ENCODE data around the gene FGD2. TPM values are rescaled to one million over a fixed set of nuclear protein-coding genes. Genes with fewer than 3 reads are reported as not detected.

FGD2 gene
- total and polyA plus RNA-seq, 9 of the 15 experiments (the other 6 are each of a cell fraction or from before 2014, with no cell fraction given): 0.09 TPM; not detected in 8

- TF ChIP-seq MGA (IDR thresholded peaks at IDR 0.05): peak; percentile 94
- TF ChIP-seq GATA2 (CRISPR knock-in tag; IDR thresholded peaks at IDR 0.05): no peak
- TF ChIP-seq GTF2F1 (IDR thresholded peaks at IDR 0.05; ENCODE audit: low read depth, low read length): no peak
- peak; percentile 94 for TF ChIP-seq STAT6 (CRISPR knock-in tag; IDR thresholded peaks at IDR 0.05)
- no peak for TF ChIP-seq KHSRP (IDR thresholded peaks at IDR 0.05)
- 0 out of 2 replicates have a peak, but pooled peaks have one; percentile 35 for TF ChIP-seq ZNF780A (CRISPR knock-in tag; IDR thresholded peaks at IDR 0.05)
- no peak for TF ChIP-seq ZNF3 (CRISPR knock-in tag; IDR thresholded peaks at IDR 0.05)
- TF ChIP-seq CXXC5 (CRISPR knock-in tag; IDR thresholded peaks at IDR 0.05): peak; percentile 92
- TF ChIP-seq PPARD (CRISPR knock-in tag; IDR thresholded peaks at IDR 0.05): no peak
- TF ChIP-seq HBP1 (CRISPR knock-in tag; IDR thresholded peaks at IDR 0.05): no peak
- no peak for TF ChIP-seq TAF1 (IDR thresholded peaks at IDR 0.05; ENCODE audit: control insufficient read depth, extremely low read depth, insufficient read depth, low read length, severe bottlenecking)
- no peak for TF ChIP-seq SMAD2 (IDR thresholded peaks at IDR 0.05; ENCODE audit: low read depth, low read length)
Observed at GRCh38 chr6:37051138-37052026, 45.9 kb downstream of the FGD2 start (continued).
